Measurements from ENCODE around the gene ADK.

The ADK gene

DNA sequence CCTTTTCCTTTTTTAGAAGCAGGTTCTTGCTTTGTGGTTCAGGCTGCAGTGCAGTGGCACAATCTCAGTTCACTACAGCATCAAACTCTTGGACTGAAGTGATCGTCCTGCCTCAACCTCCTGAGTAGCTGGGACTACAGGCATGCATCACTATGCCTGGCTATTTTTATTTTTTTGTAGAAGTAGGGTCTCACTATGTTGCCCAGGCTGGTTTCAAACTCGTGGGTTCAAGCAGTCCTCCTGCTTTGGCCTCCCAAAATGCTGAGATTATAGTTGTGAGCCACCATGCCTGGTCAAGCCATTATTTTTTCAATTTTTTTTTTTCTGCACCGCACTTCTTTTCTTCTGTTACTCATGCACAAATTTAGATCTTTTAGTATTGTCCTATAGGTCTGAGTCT, 154.7 kb downstream of the ADK start:
- H3K27me3 Mint-ChIP-seq: no peaks in the 10 kb centered on the region
- ATAC-seq (replicated peaks; ENCODE audit: extremely low read depth, poor library complexity, severe bottlenecking): no peak
- no peak for DNase-seq (ENCODE audit: low spot score in 2 of 2)
- H3K36me3 Mint-ChIP-seq (ENCODE audit: insufficient read depth): peaks cover 2% of the 10 kb centered on the region
- no peak overlapping the region for H3K4me3 Mint-ChIP-seq
- no peak overlapping the region for H3K27ac Mint-ChIP-seq (ENCODE audit: low read depth)
- H3K9me3 Mint-ChIP-seq: no peaks in the 10 kb centered on the region
- H3K4me1 Mint-ChIP-seq: peaks cover 27% of the 10 kb centered on the region

DNA sequence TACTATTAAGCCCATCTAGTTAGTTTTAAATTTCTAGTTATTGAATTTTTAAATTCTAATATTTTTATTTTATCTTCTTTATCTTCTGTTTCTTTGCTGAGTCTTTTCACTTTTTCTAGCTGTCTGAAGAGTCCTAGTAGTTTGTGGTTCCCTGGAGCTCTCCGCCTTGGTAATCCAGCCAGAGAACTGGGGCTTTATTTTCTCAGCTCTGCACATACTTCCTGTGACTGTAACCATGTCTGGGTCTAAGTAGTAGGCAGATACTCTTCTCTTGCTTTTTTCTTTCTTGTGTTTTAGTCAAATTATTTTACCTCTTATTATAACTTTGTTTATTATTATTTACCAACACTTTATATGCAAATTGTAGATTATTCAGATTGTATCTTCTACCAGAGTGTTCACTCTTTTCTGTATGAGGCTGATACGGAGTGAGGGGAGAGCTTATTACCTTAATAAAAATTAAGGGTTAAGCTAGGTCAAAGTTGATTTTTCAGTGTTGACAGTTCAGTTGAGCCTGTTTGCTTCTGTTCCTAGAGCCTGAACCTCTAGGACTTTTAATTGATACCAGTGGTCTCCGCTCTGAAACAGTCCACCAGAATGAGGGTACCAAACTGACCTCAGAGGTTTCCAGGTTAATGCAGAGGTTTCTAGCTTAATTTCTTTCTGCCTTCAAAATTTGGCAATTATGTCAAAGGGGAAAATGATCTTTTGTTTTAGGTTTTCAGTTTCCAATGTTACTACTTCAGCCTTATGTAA, 155.4 kb downstream of the ADK start:
- no peaks in the 10 kb centered on the region for H3K27me3 Mint-ChIP-seq
- H3K9me3 Mint-ChIP-seq: no peaks in the 10 kb centered on the region
- no peak overlapping the region for H3K4me3 Mint-ChIP-seq
- no peak for DNase-seq (ENCODE audit: low spot score in 2 of 2)
- no peak overlapping the region for H3K27ac Mint-ChIP-seq (ENCODE audit: low read depth)
- H3K36me3 Mint-ChIP-seq (ENCODE audit: insufficient read depth): peaks cover 2% of the 10 kb centered on the region
- ATAC-seq (replicated peaks; ENCODE audit: extremely low read depth, poor library complexity, severe bottlenecking): no peak
- H3K4me1 Mint-ChIP-seq: peaks cover 27% of the 10 kb centered on the region

DNA sequence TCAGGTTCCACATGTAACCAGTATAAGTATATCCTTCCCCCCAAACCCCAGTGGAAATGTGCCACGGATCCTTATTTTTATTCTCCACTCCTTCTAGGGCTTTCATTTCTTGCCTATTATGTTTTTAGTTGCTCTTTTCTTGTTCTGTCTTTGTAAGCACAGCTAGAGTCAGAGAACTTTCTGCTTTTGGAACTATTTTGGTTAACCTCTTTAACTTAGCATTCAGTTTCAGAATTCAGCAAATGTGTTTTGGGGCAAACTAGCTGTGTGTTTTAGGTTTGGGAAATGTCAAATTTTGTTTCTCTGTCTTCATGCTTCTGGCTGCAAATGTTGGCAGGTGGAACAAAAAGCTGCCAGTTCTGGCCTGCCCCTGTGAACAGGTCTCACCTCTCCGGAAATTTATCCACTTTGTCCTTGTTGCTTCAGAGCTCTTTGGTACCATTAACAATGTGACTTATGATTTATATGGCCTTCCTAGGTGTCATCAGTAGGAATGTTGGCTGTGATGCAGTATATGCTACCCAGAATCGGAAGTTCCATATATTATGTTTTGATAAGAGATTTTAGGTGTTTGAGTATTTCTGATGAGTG, 156.1 kb downstream of the ADK start:
- no peak overlapping the region for H3K27ac Mint-ChIP-seq (ENCODE audit: low read depth)
- H3K4me3 Mint-ChIP-seq: no peak overlapping the region
- DNase-seq (ENCODE audit: low spot score in 2 of 2) (no peak), ATAC-seq (replicated peaks; ENCODE audit: extremely low read depth, poor library complexity, severe bottlenecking) (no peak)
- H3K27me3 Mint-ChIP-seq: no peaks in the 10 kb centered on the region
- H3K9me3 Mint-ChIP-seq: no peaks in the 10 kb centered on the region
- peaks cover 2% of the 10 kb centered on the region for H3K36me3 Mint-ChIP-seq (ENCODE audit: insufficient read depth)
- H3K4me1 Mint-ChIP-seq: peaks cover 27% of the 10 kb centered on the region

DNA sequence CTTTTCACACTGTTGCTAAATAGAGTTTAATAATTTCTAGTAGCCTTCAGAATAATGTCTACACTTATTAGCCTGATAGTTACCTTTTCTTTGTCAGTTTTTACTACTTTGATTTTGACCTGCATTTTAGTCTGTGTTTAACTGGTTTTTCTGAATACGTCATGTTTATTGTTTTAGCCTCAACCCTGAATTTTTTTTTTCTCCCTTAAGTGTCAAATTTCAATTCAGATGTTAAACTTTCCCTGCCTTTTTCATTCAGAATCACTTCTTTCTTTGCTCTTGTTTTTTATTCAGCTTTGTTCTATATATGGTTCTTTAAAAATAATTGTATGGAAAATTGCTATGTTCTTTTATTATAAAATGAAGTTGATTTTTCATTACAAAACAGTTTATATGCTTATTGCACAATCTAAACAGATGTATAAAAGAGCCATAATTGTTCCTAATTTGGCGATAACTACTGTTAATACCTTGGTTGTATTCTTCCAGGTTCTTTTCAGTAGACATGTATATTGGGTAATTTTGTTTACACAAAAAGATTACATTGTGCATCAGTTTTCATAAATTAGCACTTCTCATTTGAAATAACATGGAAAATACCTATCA, 159.7 kb downstream of the ADK start:
- no peak for DNase-seq (ENCODE audit: low spot score in 2 of 2)
- no peak overlapping the region for H3K27ac Mint-ChIP-seq (ENCODE audit: low read depth)
- H3K36me3 Mint-ChIP-seq (ENCODE audit: insufficient read depth): peaks cover 2% of the 10 kb centered on the region
- H3K4me1 Mint-ChIP-seq: peaks cover 20% of the 10 kb centered on the region
- H3K27me3 Mint-ChIP-seq: no peaks in the 10 kb centered on the region
- no peak overlapping the region for H3K4me3 Mint-ChIP-seq
- no peaks in the 10 kb centered on the region for H3K9me3 Mint-ChIP-seq
- ATAC-seq (replicated peaks; ENCODE audit: extremely low read depth, poor library complexity, severe bottlenecking): no peak

DNA sequence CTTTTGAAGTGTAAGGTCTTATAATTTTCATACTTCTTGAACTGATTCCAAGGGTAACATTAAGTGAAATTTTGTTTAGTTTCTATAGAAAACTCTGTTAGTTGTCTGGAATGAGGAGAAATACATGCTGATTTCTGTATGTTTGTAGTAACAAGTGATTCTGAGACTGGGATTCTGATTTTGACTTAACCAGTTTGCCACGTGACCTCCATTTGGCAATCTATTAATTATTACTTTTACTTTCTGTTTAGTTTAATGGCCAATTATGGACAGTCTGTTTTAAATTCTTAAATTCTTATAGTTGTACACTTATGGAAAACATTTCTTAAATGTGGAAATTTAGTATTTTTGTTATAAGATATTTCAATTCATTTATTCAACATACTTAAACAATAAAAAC, 163.1 kb downstream of the ADK start:
- Mint-ChIP-seq H3K27ac (ENCODE audit: low read depth) (peak overlapping the region; percentile 67), H3K4me3 (peak overlapping the region; percentile 16)

DNA sequence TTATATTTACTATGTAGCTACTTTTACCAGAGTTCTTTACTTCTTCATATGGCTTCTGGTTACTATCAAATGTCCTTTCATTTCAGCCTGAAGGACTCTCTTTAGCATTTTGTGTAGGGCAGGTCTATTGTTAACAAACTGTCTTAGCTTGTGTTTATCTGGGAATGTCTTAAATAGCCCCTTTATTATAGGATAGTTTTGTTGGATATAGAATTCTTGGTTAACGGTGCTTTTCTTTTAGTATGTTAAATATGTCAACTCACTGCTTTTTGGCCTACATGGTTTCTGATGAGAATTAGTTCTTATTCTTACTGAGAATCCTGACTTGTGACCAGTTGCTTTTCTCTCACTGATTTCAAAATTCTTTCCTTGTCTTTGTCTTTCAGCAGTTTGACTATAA, 169.0 kb downstream of the ADK start:
- Mint-ChIP-seq H3K27ac (ENCODE audit: low read depth) (no peak overlapping the region), H3K36me3 (ENCODE audit: insufficient read depth) (peaks cover 7% of the 10 kb centered on the region), H3K9me3 (peaks cover 8% of the 10 kb centered on the region), H3K4me3 (no peak overlapping the region), H3K4me1 (no peaks in the 10 kb centered on the region), H3K27me3 (no peaks in the 10 kb centered on the region)
- DNase-seq (ENCODE audit: low spot score in 2 of 2): no peak
- no peak for ATAC-seq (replicated peaks; ENCODE audit: extremely low read depth, poor library complexity, severe bottlenecking)

More for the DNA sequence above, 163.1 kb downstream of the ADK start:
- ATAC-seq (replicated peaks; ENCODE audit: extremely low read depth, poor library complexity, severe bottlenecking) (no peak), DNase-seq (ENCODE audit: low spot score in 2 of 2) (no peak)
- Mint-ChIP-seq H3K9me3 (no peaks in the 10 kb centered on the region), H3K36me3 (ENCODE audit: insufficient read depth) (peaks cover 2% of the 10 kb centered on the region), H3K4me1 (peaks cover 6% of the 10 kb centered on the region), H3K27me3 (no peaks in the 10 kb centered on the region)

DNA sequence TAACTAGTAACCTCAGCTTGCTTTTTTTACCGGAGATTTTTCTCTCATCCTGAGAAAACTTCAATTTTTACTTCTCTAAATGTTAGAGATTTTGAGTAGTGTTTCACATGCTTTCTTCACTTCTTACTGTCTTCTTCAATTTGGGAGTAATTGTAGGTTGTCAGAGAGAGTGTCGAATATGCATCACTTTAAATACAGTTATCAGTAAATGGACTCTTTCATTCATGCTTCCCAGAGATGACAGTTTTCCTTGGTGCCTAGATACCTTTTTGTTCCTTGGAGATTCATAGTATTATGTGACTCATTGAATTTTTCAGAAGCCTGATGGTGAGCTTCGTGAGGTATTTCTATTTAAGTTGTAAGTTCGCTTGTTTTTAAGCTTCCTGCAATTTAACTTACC, 169.7 kb downstream of the ADK start:
- Mint-ChIP-seq H3K27ac (ENCODE audit: low read depth) (no peak overlapping the region), H3K9me3 (peaks cover 8% of the 10 kb centered on the region), H3K36me3 (ENCODE audit: insufficient read depth) (peaks cover 7% of the 10 kb centered on the region), H3K27me3 (no peaks in the 10 kb centered on the region), H3K4me1 (no peaks in the 10 kb centered on the region), H3K4me3 (no peak overlapping the region)
- ATAC-seq (replicated peaks; ENCODE audit: extremely low read depth, poor library complexity, severe bottlenecking) (no peak), DNase-seq (ENCODE audit: low spot score in 2 of 2) (no peak)

DNA sequence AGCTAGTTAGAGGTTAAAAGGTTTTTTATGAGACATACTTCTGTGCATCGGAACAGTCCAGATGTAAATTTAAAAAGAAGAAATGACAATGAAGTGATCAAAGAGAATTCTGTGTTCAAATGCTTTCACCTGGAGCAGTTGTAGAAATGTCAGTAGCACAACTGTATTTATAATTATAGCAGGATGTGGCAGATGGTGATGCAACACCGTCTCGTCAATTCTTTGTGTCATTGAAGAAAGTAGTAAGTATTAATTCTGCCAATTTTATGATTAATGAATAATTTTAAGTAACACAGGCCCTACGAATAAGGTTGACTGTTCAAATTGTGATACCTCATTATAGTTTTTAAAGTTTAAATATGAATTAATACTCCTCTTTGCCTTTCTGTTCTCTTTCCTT, 171.1 kb downstream of the ADK start:
- no peak overlapping the region for H3K4me3 Mint-ChIP-seq
- H3K4me1 Mint-ChIP-seq: peaks cover 5% of the 10 kb centered on the region
- DNase-seq (ENCODE audit: low spot score in 2 of 2) (no peak), ATAC-seq (replicated peaks; ENCODE audit: extremely low read depth, poor library complexity, severe bottlenecking) (no peak)
- peaks cover 8% of the 10 kb centered on the region for H3K9me3 Mint-ChIP-seq
- H3K36me3 Mint-ChIP-seq (ENCODE audit: insufficient read depth): peaks cover 7% of the 10 kb centered on the region
- no peak overlapping the region for H3K27ac Mint-ChIP-seq (ENCODE audit: low read depth)
- no peaks in the 10 kb centered on the region for H3K27me3 Mint-ChIP-seq

DNA sequence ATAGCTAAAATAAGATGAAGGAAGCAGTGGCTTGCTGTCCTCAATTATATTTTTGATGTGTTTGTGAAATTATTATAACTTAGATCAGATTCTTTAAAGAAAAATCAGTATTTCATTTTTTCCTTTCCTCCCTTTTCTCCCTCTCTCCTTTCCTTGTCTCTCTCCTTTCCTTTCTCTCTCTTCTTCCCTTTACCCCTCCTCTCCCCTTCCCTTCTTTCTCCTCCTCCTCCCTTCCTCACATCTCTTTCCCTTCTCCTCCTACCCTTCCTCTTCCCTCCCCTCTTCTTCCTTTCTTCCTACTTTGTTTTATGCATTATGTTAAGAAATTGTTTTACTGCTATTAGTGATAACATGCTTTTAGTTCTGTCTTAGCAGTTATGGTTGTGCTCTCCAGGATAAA, 171.5 kb downstream of the ADK start:
- peaks cover 7% of the 10 kb centered on the region for H3K36me3 Mint-ChIP-seq (ENCODE audit: insufficient read depth)
- H3K9me3 Mint-ChIP-seq: peaks cover 8% of the 10 kb centered on the region
- ATAC-seq (replicated peaks; ENCODE audit: extremely low read depth, poor library complexity, severe bottlenecking) (no peak), DNase-seq (ENCODE audit: low spot score in 2 of 2) (no peak)
- H3K27me3 Mint-ChIP-seq: no peaks in the 10 kb centered on the region
- peaks cover 7% of the 10 kb centered on the region for H3K4me1 Mint-ChIP-seq
- H3K27ac Mint-ChIP-seq (ENCODE audit: low read depth): no peak overlapping the region
- no peak overlapping the region for H3K4me3 Mint-ChIP-seq

DNA sequence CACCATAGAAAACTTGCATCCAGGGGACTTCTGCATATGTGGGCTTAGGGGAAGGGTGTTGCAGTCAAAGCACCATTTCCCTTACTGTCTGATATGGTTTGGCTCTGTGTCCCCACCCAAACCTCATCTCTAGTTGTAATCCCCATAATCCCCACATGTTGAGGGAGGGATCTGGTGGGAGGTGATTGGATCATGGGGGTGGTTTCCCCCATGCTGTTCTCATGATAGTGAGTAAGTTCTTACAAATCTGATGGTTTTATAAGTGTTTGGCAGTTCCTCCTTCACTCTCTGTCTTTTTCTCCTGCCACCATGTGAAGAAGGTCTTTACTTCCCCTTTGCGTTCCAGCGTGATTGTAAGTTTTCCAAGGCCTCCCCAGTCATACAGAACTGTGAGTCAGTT, 177.4 kb downstream of the ADK start:
- ATAC-seq (replicated peaks; ENCODE audit: extremely low read depth, poor library complexity, severe bottlenecking): no peak

DNA sequence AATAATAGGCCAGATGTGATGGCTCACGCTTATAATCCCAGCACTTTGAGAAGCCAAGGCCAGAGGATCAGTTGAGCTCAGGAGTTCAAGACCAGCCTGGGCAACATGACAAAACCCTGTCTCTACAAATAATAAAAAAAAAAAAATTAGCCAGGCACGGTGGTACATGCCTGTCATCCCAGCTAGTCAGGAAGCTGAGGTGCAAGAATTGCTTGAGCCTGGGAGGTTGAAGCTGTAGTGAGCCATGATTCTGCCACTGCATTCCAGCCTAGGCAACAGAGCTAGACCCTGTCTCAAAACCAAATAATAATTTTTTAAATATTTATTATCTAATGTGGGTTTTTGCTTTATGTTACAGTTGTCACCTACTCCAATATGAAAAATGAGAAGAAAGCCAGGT, 178.9 kb downstream of the ADK start:
- DNase-seq (ENCODE audit: low spot score in 2 of 2): no peak
- Mint-ChIP-seq H3K27ac (ENCODE audit: low read depth) (no peak overlapping the region), H3K27me3 (no peaks in the 10 kb centered on the region), H3K4me3 (no peak overlapping the region), H3K36me3 (ENCODE audit: insufficient read depth) (peaks cover 3% of the 10 kb centered on the region), H3K4me1 (peaks cover 7% of the 10 kb centered on the region), H3K9me3 (no peaks in the 10 kb centered on the region)
- no peak for ATAC-seq (replicated peaks; ENCODE audit: extremely low read depth, poor library complexity, severe bottlenecking)

More for the DNA sequence above, 177.4 kb downstream of the ADK start:
- Mint-ChIP-seq H3K27me3 (no peaks in the 10 kb centered on the region), H3K4me1 (peaks cover 7% of the 10 kb centered on the region), H3K9me3 (no peaks in the 10 kb centered on the region), H3K4me3 (no peak overlapping the region), H3K36me3 (ENCODE audit: insufficient read depth) (peaks cover 8% of the 10 kb centered on the region), H3K27ac (ENCODE audit: low read depth) (no peak overlapping the region)
- no peak for DNase-seq (ENCODE audit: low spot score in 2 of 2)

DNA sequence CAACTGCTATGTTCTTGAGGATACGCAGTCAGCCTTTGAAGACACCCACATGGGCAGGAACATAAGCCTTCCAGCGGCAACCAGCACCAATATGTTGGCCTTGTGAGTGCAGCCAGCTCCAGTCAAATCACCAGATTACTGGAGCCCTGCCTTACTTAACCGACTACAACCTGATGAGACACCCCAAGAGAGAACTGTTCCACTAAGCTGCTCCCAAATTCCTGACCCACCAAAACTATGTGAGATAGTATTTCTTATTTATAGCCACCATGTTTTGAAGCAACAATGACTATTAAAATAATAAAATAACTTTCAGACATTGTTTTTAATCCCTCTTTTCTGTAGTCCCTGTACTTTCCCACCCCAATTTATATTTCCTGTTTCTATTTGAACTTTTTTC, 179.6 kb downstream of the ADK start:
- peaks cover 3% of the 10 kb centered on the region for H3K36me3 Mint-ChIP-seq (ENCODE audit: insufficient read depth)
- H3K4me3 Mint-ChIP-seq: no peak overlapping the region
- ATAC-seq (replicated peaks; ENCODE audit: extremely low read depth, poor library complexity, severe bottlenecking) (no peak), DNase-seq (ENCODE audit: low spot score in 2 of 2) (no peak)
- no peak overlapping the region for H3K27ac Mint-ChIP-seq (ENCODE audit: low read depth)
- H3K27me3 Mint-ChIP-seq: no peaks in the 10 kb centered on the region
- no peaks in the 10 kb centered on the region for H3K9me3 Mint-ChIP-seq
- peaks cover 7% of the 10 kb centered on the region for H3K4me1 Mint-ChIP-seq

DNA sequence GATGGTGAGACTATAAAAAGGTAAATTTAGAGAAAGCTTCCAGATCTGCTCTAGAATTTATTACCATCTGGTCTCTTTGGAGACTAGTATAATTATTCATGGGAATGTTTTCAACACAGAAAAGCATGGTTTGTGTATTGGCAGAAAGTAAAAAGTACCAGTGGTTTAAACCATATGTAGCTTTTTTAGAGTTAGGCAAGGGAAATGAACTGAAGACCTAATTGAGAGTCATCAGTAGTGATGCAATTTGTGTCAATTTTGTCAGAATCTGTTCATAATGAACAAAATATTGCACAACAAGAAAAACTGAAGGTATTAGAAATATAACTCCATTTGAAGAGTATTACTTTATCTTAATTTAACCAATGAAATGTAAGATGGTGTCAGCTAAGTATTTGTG, 181.4 kb downstream of the ADK start:
- peaks cover under 1% of the 10 kb centered on the region for H3K4me1 Mint-ChIP-seq
- no peak for ATAC-seq (replicated peaks; ENCODE audit: extremely low read depth, poor library complexity, severe bottlenecking)
- no peak for DNase-seq (ENCODE audit: low spot score in 2 of 2)
- H3K36me3 Mint-ChIP-seq (ENCODE audit: insufficient read depth): peaks cover 3% of the 10 kb centered on the region
- no peak overlapping the region for H3K4me3 Mint-ChIP-seq
- no peak overlapping the region for H3K27ac Mint-ChIP-seq (ENCODE audit: low read depth)
- no peaks in the 10 kb centered on the region for H3K9me3 Mint-ChIP-seq
- no peaks in the 10 kb centered on the region for H3K27me3 Mint-ChIP-seq
